NT2/D1 (cell line): ENCODE results near the gene OGFR.

Source experiments
- DNase-seq: peaks from one replicate; pipeline ENCODE4 v3.0.0-alpha.2; 2011; ENCODE audit warnings: low read depth, low spot score
- H3K27me3 ChIP-seq: 2 replicates; pipeline ENCODE4 v1.6.0; 2011; ENCODE audit warnings: mild to moderate bottlenecking; ENCODE audit not compliant: insufficient read length, insufficient read depth
- H3K36me3 ChIP-seq: 2 replicates; pipeline ENCODE4 v1.6.1; 2011; ENCODE audit warnings: mild to moderate bottlenecking, low read length, mixed read lengths; ENCODE audit not compliant: insufficient read depth, insufficient read length
- H3K4me1 ChIP-seq: 2 replicates; pipeline ENCODE4 v1.5.1; 2011; ENCODE audit not compliant: insufficient read depth, insufficient read length
- H3K4me3 ChIP-seq: 2 replicates; pipeline ENCODE4 v1.5.1; 2011; ENCODE audit warnings: low read depth; ENCODE audit not compliant: insufficient read length
- H3K9ac ChIP-seq: 2 replicates; pipeline ENCODE4 v1.6.0; 2011; ENCODE audit warnings: low read depth; ENCODE audit not compliant: insufficient read length
- H3K9me3 ChIP-seq: 2 replicates; pipeline ENCODE4 v1.5.1; 2011; ENCODE audit warnings: mild to moderate bottlenecking, low read length; ENCODE audit not compliant: insufficient read depth
- SUZ12 ChIP-seq: IDR thresholded peaks from 2 replicates; pipeline ENCODE4 v1.6.1; 2011; ENCODE audit not compliant: insufficient read length, insufficient read depth; ENCODE audit errors: extremely low read depth
- YY1 ChIP-seq: IDR thresholded peaks from 2 replicates; pipeline ENCODE4 v1.6.1; 2011; ENCODE audit not compliant: insufficient read length, insufficient read depth
- ZNF274 ChIP-seq: IDR thresholded peaks from 2 replicates; pipeline ENCODE4 v1.6.1; 2011; ENCODE audit warnings: mild to moderate bottlenecking, low read depth, low read length

OGFR gene, protein sequence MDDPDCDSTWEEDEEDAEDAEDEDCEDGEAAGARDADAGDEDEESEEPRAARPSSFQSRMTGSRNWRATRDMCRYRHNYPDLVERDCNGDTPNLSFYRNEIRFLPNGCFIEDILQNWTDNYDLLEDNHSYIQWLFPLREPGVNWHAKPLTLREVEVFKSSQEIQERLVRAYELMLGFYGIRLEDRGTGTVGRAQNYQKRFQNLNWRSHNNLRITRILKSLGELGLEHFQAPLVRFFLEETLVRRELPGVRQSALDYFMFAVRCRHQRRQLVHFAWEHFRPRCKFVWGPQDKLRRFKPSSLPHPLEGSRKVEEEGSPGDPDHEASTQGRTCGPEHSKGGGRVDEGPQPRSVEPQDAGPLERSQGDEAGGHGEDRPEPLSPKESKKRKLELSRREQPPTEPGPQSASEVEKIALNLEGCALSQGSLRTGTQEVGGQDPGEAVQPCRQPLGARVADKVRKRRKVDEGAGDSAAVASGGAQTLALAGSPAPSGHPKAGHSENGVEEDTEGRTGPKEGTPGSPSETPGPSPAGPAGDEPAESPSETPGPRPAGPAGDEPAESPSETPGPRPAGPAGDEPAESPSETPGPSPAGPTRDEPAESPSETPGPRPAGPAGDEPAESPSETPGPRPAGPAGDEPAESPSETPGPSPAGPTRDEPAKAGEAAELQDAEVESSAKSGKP

GRCh38 chr20:62804627-62805154 lies at the start of gene OGFR:
TSS of gene OGFR (plus strand) at chr20:62804835. CDS start at chr20:62804860, 25 bp downstream.
- Histone ChIP-seq H3K9ac (peak within 1 kb of the TSS; percentile 96), H3K4me1 (peaks cover 23% of the 10 kb centered on the region), H3K36me3 (peaks cover 60% of the 10 kb centered on the region), H3K4me3 (peak within 1 kb of the TSS; percentile 94), H3K27me3 (peaks cover 10% of the 10 kb centered on the region), H3K9me3 (no peaks in the 10 kb centered on the region)
- no peak for DNase-seq
- TF ChIP-seq YY1 = no peak
- no peak for TF ChIP-seq ZNF274
- TF ChIP-seq SUZ12 = no peak

- H3K9ac ChIP-seq = no peak overlapping the region
- H3K4me1 ChIP-seq = peaks cover 22% of the 10 kb centered on the region
- H3K9me3 ChIP-seq = no peaks in the 10 kb centered on the region
- no peak overlapping the region for H3K4me3 ChIP-seq
- H3K27me3 ChIP-seq = peaks cover 3% of the 10 kb centered on the region
- no peaks in the 10 kb centered on the region for H3K36me3 ChIP-seq
- TF ChIP-seq YY1 (no peak), SUZ12 (no peak), ZNF274 (no peak)
- DNase-seq = no peak
Observed at GRCh38 chr20:62754991-62755356, 49.7 kb upstream of the OGFR start.

DNA sequence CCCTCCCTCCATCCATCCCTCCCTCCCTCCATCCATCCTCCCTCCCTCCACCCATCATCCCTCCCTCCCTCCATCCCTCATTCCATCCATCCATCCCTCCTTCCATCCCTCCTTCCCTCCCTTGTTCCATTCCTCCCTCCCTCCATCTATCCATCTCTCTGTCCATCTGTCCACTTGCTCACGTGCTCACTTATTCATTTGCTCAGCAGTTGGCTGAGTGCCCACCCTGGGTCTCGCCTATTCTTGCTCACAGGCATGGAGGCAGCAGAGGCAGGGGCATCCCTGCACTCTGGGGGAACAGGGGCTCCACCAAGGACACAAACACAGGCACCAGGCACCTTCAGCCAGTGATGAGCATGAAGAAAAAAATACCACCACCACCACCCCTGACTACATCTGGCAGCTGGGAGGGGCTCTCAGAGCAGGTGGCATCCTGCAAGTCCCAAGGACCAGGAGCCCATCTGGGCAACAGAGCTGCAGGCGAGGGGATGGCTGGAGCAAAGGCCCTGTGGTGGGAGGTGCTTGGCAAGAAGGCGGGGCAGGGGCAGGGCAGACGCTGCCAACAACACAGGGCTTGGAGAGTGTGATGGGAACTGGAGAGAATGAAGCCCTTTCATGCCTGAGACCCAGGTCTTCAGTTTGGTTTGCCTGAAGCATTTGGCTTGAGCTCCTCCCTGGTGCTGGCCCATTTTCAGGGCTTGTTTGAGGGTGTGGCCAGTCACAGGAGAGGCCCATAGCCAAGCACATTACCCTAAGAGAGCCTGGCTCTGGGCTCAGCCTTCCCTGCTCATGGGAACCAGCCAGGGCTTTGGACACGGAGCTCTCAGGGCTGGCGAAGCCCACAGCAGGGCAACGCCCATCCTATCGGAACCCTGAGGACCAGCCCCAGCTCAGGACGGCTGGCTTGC lies 48.6 kb upstream of the OGFR start:
- Histone ChIP-seq H3K36me3 (no peaks in the 10 kb centered on the region), H3K4me3 (no peak overlapping the region), H3K9me3 (no peaks in the 10 kb centered on the region), H3K4me1 (peaks cover 29% of the 10 kb centered on the region), H3K9ac (no peak overlapping the region), H3K27me3 (peaks cover 3% of the 10 kb centered on the region)
- DNase-seq = no peak
- no peak for TF ChIP-seq ZNF274
- no peak for TF ChIP-seq SUZ12
- TF ChIP-seq YY1 = no peak

GRCh38 chr20:62758226-62758912 lies 46.3 kb upstream of the OGFR start:
- Histone ChIP-seq H3K4me3 (no peak overlapping the region), H3K9me3 (no peaks in the 10 kb centered on the region), H3K4me1 (peaks cover 15% of the 10 kb centered on the region), H3K36me3 (no peaks in the 10 kb centered on the region), H3K27me3 (peaks cover 3% of the 10 kb centered on the region), H3K9ac (no peak overlapping the region)
- no peak for DNase-seq
- TF ChIP-seq YY1 (no peak), ZNF274 (no peak), SUZ12 (no peak)

- DNase-seq = no peak
- TF ChIP-seq YY1 (no peak), ZNF274 (no peak), SUZ12 (no peak)
- Histone ChIP-seq H3K27me3 (peaks cover 3% of the 10 kb centered on the region), H3K9ac (no peak overlapping the region), H3K4me3 (no peak overlapping the region), H3K36me3 (no peaks in the 10 kb centered on the region), H3K4me1 (peaks cover 17% of the 10 kb centered on the region), H3K9me3 (no peaks in the 10 kb centered on the region)
Observed at GRCh38 chr20:62759981-62760431, 44.6 kb upstream of the OGFR start.

- TF ChIP-seq SUZ12 (no peak), ZNF274 (no peak), YY1 (no peak)
- Histone ChIP-seq H3K9ac (peak overlapping the region; percentile 24), H3K27me3 (peaks cover 3% of the 10 kb centered on the region), H3K4me1 (peaks cover 17% of the 10 kb centered on the region), H3K9me3 (no peaks in the 10 kb centered on the region), H3K4me3 (no peak overlapping the region), H3K36me3 (no peaks in the 10 kb centered on the region)
- DNase-seq = no peak
Observed at GRCh38 chr20:62760471-62760855, 44.2 kb upstream of the OGFR start.
